HL-60 (cell line): Measurements from ENCODE around the gene SH3GL1.

ENCODE experiments used
- CTCF ChIP-seq: IDR thresholded peaks from one replicate; pipeline ENCODE4 v1.5.1; 2011; ENCODE audit warnings: low read length, control low read depth, inconsistent platforms; ENCODE audit not compliant: insufficient read depth
- POLR2AphosphoS5 ChIP-seq: IDR thresholded peaks from 2 replicates; pipeline ENCODE4 v1.6.1; 2012; ENCODE audit warnings: low read depth

GRCh38 chr19:4354897-4355296, 45.5 kb downstream of the SH3GL1 start:
- no peak for TF ChIP-seq POLR2AphosphoS5
- no peak for TF ChIP-seq CTCF
